Upper lobe of left lung (tissue), 6 donors: ENCODE data around the gene PLIN4. TPM values are rescaled to one million over a fixed set of nuclear protein-coding genes. Genes with fewer than 3 reads are reported as not detected.
A peak's percentile ranks its signal among the peaks of the same experiment; 100 is the strongest.

ENCODE experiments used
- ATAC-seq, 2 donors: fragments of 200-7000 bp; cut with Tn5 transposase; one replicate each; pipeline ENCODE4 v1.9.1; 2022; ENCODE audit warnings: mild to moderate bottlenecking in 2 of 2, moderate library complexity in 2 of 2; ENCODE audit not compliant: low FRiP score in 2 of 2
- DNase-seq, 2 donors: peaks; one replicate each; pipeline ENCODE4 v3.0.0-alpha.2; 2019 to 2020
- H3K27ac ChIP-seq, 4 donors: fragments of 200-600 bp; sonication (generic); one replicate each; pipeline ENCODE4 v1.5.1; 2016 to 2019
- H3K27me3 ChIP-seq, 4 donors: fragments of 200-600 bp; sonication (generic); one replicate each; pipeline ENCODE4 v1.5.1; 2017 to 2019
- H3K36me3 ChIP-seq, 4 donors: fragments of 200-600 bp; sonication (generic); one replicate each; pipeline ENCODE4 v1.5.1; 2016 to 2019
- H3K4me1 ChIP-seq, 4 donors: fragments of 200-600 bp; sonication (generic); one replicate each; pipeline ENCODE4 v1.5.1; 2018 to 2019
- H3K4me3 ChIP-seq, 4 donors: fragments of 200-600 bp; sonication (generic); one replicate each; pipeline ENCODE4 v1.5.1; 2017 to 2019; ENCODE audit warnings: mild to moderate bottlenecking in 2 of 4, moderate library complexity in 1 of 4
- H3K9me3 ChIP-seq, 4 donors: fragments of 200-600 bp; sonication (generic); one replicate each; pipeline ENCODE4 v1.5.1; 2018 to 2019
- CTCF ChIP-seq, 6 experiments: fragments of 450-650 bp in 4 of 6; fragments of 200-600 bp in 2 of 6; sonication (generic) in 2 of 6; IDR thresholded peaks; one replicate each; pipeline ENCODE4 v1.5.1; 2016 to 2019; ENCODE audit warnings: antibody characterized with exemption in 6 of 6
- EP300 ChIP-seq, 4 donors: sonication (generic); formaldehyde crosslinking; IDR thresholded peaks; one replicate each; pipeline ENCODE4 v1.5.1; 2017; ENCODE audit warnings: antibody characterized with exemption in 4 of 4, control low read depth in 2 of 4
- POLR2A ChIP-seq, 4 donors: fragments of 450-650 bp; IDR thresholded peaks; one replicate each; pipeline ENCODE4 v1.5.1; 2016 to 2017; ENCODE audit warnings: antibody characterized with exemption in 4 of 4, mild to moderate bottlenecking in 2 of 4
- POLR2AphosphoS5 ChIP-seq, 2 donors: sonication (generic); formaldehyde crosslinking; IDR thresholded peaks; one replicate each; pipeline ENCODE4 v1.5.1; 2017; ENCODE audit warnings: antibody characterized with exemption in 2 of 2
- WGBS, 2 donors: methylation state at CpG; one replicate each; pipeline ENCODE4 v1.1.5; 2017 to 2018; 5-methylcytosine and 5-hydroxymethylcytosine counted together
- total RNA-seq, 6 donors: library from RNA; depleted of rRNA in 4 of 6; stranded (reverse); fragments of >200 nt in 4 of 6; gene quantifications; one replicate each; pipeline versions ENCODE4 v1.1.0 to v1.2.1, GENCODE V29; 2016 to 2021
- donor health status: DM: no; HTN: no; CAD: no; lungs with moderate emphysema.
- donor health status: DM: no; HTN: yes; CAD: no; lungs with severe emphysema.

Gene PLIN4
- total RNA-seq, 6 donors from 2014 or later: 1.8 to 11.5 (median 3.8) TPM

GRCh38 chr19:4521888-4522242 is 3.6 kb upstream of the PLIN4 start:
- no peak for TF ChIP-seq CTCF (IDR thresholded peaks at IDR 0.05)
- no peak for TF ChIP-seq EP300 (IDR thresholded peaks at IDR 0.05)
- no peak for TF ChIP-seq POLR2AphosphoS5 (IDR thresholded peaks at IDR 0.05)
- TF ChIP-seq POLR2A (IDR thresholded peaks at IDR 0.05): no peak
- Histone ChIP-seq H3K36me3 (no peaks in the 10 kb centered on the region), H3K27ac (no peak overlapping the region), H3K4me1 (no peaks in the 10 kb centered on the region), H3K27me3 (no peaks in the 10 kb centered on the region), H3K9me3 (no peaks in the 10 kb centered on the region), H3K4me3 (no peak overlapping the region)
- WGBS, 2 donors: 75 to 88% methylated on average over 5 of the region's 5 CpGs
- ATAC-seq: no peak
- DNase-seq: no peak

- DNase-seq (no peak), ATAC-seq (no peak)
- Histone ChIP-seq H3K36me3 (no peaks in the 10 kb centered on the region), H3K27ac (no peak overlapping the region), H3K9me3 (no peaks in the 10 kb centered on the region), H3K4me1 (no peaks in the 10 kb centered on the region), H3K4me3 (no peak overlapping the region), H3K27me3 (no peaks in the 10 kb centered on the region)
- 78% methylated on average over 11 of the region's 11 CpGs for WGBS, 2 donors
- TF ChIP-seq CTCF (IDR thresholded peaks at IDR 0.05): no peak
- no peak for TF ChIP-seq EP300 (IDR thresholded peaks at IDR 0.05)
- no peak for TF ChIP-seq POLR2A (IDR thresholded peaks at IDR 0.05)
- TF ChIP-seq POLR2AphosphoS5 (IDR thresholded peaks at IDR 0.05): no peak
These were observed 3.0 kb upstream of the PLIN4 start for GRCh38 chr19:4521170-4521887.

GRCh38 chr19:4519521-4520277 is 1.4 kb upstream of the PLIN4 start:
- 71 to 74% methylated on average over 7 to 9 of the region's 9 CpGs for WGBS, 2 donors
- Histone ChIP-seq H3K36me3 (no peaks in the 10 kb centered on the region), H3K27me3 (no peaks in the 10 kb centered on the region), H3K4me1 (no peaks in the 10 kb centered on the region), H3K27ac (no peak overlapping the region), H3K4me3 (no peak overlapping the region), H3K9me3 (no peaks in the 10 kb centered on the region)
- no peak for TF ChIP-seq CTCF (IDR thresholded peaks at IDR 0.05)
- TF ChIP-seq POLR2A (IDR thresholded peaks at IDR 0.05): no peak
- ATAC-seq (no peak), DNase-seq (no peak)

DNA sequence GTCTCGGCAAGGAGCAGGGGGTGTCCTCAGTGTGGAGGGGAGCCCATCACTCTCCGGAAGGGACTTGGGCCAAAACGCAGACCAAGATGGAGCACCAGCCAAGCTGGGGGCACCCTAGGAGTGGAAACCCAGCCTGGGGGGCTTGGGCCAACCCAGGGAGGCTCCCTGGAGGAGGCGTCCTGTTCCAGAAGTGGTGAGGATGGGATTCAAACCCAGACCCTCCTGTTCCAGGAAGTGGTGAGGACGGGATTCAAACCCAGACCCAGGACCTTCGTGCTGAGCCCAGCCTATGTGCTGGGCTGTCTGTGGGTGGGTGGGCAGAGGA is 848 bp upstream of the PLIN4 start:
- DNase-seq: no peak
- no peak overlapping the region for H3K27ac ChIP-seq
- no peak for ATAC-seq
- no peaks in the 10 kb centered on the region for H3K4me1 ChIP-seq
- no peak overlapping the region for H3K4me3 ChIP-seq
- no peaks in the 10 kb centered on the region for H3K27me3 ChIP-seq
- H3K36me3 ChIP-seq: no peaks in the 10 kb centered on the region
- TF ChIP-seq EP300 (IDR thresholded peaks at IDR 0.05): no peak
- H3K9me3 ChIP-seq: no peaks in the 10 kb centered on the region
- 94 to 100% methylated on average over 3 to 6 of the region's 6 CpGs for WGBS, 2 donors

- Histone ChIP-seq H3K36me3 (no peaks in the 10 kb centered on the region), H3K4me3 (no peak overlapping the region), H3K9me3 (no peaks in the 10 kb centered on the region), H3K27ac (no peak overlapping the region), H3K27me3 (no peaks in the 10 kb centered on the region), H3K4me1 (no peaks in the 10 kb centered on the region)
- 72 to 85% methylated on average over 10 to 17 of the region's 24 CpGs for WGBS, 2 donors
- DNase-seq (peak in 1 of 2 donors; percentile 75), ATAC-seq (no peak)
- TF ChIP-seq POLR2AphosphoS5 (IDR thresholded peaks at IDR 0.05) (no peak), CTCF (IDR thresholded peaks at IDR 0.05) (no peak), POLR2A (IDR thresholded peaks at IDR 0.05) (no peak), EP300 (IDR thresholded peaks at IDR 0.05) (no peak)
These were observed 732 bp downstream of the PLIN4 start for GRCh38 chr19:4517451-4518057.
